Kidney epithelial cell (primary cell): ENCODE measurements around the gene DNER. TPM values are rescaled to one million over a fixed set of nuclear protein-coding genes. Genes with fewer than 3 reads are reported as not detected.

ENCODE experiments used
- DNase-seq: peaks from one replicate; pipeline ENCODE4 v3.0.0-alpha.2; 2010; ENCODE audit warnings: low read depth
- H3K27me3 ChIP-seq: 2 replicates; pipeline ENCODE4 v1.6.0; 2011; ENCODE audit warnings: low read length; ENCODE audit not compliant: control insufficient read depth, insufficient read depth
- H3K36me3 ChIP-seq: 2 replicates; pipeline ENCODE4 v1.5.1; 2011; ENCODE audit warnings: low read length; ENCODE audit not compliant: control insufficient read depth, insufficient read depth
- H3K4me3 ChIP-seq: 2 replicates; pipeline ENCODE4 v1.5.1; 2011; ENCODE audit warnings: low read depth, mild to moderate bottlenecking, control low read depth, low read length
- total RNA-seq: library from RNA; depleted of rRNA; stranded (reverse); fragments of >200 nt; gene quantifications from 2 replicates; pipeline ENCODE4 v1.2.3, GENCODE V29; 2015
- TF ChIP-seq, protein P1 (sequence below): IDR thresholded peaks from 2 replicates; pipeline ENCODE4 v1.5.1; 2011; ENCODE audit warnings: mild to moderate bottlenecking, moderate library complexity, low read length, control low read depth, inconsistent platforms; ENCODE audit not compliant: insufficient read depth, poor library complexity, severe bottlenecking

DNER gene
- total RNA-seq, 1 donor from 2014 or later, result 5.5 TPM

DNA sequence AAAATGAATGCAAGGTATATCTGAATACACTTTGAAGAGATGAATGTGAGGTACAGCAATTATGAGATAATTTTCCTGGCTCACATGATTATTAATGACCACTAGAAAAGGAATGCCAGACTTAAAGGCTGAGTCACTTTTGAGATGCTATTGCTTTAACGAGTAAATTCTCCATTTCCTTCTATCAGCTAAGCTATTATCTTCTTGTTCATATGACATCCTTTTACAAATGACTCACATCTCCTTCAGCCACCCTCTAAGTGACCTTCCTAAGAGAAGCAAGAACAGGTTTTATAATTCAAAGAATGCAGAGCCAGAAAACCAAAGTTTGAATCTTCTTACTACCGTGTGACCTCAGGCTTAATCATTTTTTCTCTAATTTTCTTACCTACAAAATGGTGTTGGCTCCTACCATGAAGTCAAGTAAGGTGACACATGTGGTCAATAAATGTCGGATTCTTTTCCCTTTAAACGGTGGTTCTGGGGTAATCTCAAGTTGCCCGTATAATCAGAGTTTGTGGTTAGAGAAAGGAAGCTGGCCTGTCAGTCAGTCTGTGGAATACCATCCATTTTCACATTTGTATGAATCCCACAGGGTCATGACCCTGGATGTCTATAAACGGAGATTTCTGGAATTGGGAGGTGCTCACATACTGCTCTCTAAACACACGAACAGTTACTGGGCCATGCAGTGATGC, 259.3 kb downstream of the DNER start:
- no peaks in the 10 kb centered on the region for H3K36me3 ChIP-seq
- no peaks in the 10 kb centered on the region for H3K27me3 ChIP-seq
- H3K4me3 ChIP-seq, result no peak overlapping the region
- DNase-seq, result no peak
- TF ChIP-seq, protein P1, sequence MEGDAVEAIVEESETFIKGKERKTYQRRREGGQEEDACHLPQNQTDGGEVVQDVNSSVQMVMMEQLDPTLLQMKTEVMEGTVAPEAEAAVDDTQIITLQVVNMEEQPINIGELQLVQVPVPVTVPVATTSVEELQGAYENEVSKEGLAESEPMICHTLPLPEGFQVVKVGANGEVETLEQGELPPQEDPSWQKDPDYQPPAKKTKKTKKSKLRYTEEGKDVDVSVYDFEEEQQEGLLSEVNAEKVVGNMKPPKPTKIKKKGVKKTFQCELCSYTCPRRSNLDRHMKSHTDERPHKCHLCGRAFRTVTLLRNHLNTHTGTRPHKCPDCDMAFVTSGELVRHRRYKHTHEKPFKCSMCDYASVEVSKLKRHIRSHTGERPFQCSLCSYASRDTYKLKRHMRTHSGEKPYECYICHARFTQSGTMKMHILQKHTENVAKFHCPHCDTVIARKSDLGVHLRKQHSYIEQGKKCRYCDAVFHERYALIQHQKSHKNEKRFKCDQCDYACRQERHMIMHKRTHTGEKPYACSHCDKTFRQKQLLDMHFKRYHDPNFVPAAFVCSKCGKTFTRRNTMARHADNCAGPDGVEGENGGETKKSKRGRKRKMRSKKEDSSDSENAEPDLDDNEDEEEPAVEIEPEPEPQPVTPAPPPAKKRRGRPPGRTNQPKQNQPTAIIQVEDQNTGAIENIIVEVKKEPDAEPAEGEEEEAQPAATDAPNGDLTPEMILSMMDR, result no peak

DNA sequence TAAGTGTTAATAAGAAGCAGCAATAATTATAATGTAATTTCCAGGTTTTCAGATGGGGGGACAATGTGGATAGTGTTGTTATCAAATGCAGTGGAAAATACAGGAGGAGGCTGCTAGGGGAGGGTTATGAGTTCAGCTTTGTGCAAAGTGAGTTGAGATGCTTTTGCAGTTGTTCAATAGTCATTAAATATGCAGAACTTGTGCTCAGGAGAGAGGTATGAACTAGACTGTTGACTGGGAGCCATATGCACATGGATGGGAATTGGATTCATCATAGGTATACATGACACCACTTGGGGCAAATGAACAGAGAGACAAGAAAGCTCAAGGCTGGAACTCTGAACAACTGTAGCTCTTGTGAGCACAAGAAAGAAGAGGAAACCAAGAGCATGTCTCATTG, 261.1 kb downstream of the DNER start:
- Histone ChIP-seq H3K36me3 (no peaks in the 10 kb centered on the region), H3K4me3 (no peak overlapping the region), H3K27me3 (no peaks in the 10 kb centered on the region)
- DNase-seq, result no peak
- TF ChIP-seq, protein P1, result no peak

DNA sequence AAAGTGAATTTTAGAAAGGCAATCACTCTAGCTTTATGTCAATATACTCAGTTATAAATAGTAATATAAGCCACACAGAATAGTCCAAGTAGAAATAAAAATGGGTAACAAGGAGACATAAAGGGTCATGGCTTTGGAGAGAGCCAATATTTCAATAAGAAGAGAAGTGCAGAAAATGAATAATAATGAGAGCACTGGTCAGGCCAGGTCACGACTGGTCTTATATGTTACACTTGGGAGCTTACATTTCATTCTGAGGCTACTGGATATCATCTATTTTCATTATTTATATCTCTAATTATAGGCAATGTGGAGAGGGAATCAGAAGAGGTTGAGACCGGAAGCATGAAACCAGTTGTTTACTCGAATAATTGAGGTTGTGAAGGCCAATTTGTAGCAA, 262.5 kb downstream of the DNER start:
- Histone ChIP-seq H3K36me3 (no peaks in the 10 kb centered on the region), H3K27me3 (no peaks in the 10 kb centered on the region), H3K4me3 (no peak overlapping the region)
- DNase-seq, result no peak
- TF ChIP-seq, protein P1, result no peak

DNA sequence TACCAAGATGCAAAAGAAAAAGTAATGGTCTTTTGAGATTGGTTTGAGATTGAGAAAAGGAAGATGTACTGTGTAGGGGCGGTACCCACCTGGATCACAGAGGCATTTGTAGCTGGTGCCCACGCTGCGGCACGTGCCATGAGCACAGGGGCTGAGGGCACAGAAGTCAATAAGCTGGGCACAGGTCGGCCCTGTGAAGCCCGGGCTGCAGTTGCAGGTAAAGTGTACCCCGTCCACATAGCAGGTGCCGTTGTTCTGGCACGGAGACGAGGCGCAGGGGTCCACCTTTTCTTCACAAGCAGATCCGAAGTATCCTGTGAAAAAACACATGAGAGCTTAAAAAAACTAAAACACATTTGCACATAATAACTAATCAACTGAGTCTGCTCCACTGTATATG, 267.1 kb downstream of the DNER start:
- Histone ChIP-seq H3K27me3 (no peaks in the 10 kb centered on the region), H3K36me3 (no peaks in the 10 kb centered on the region), H3K4me3 (no peak overlapping the region)
- TF ChIP-seq, protein P1, result no peak
- no peak for DNase-seq

DNA sequence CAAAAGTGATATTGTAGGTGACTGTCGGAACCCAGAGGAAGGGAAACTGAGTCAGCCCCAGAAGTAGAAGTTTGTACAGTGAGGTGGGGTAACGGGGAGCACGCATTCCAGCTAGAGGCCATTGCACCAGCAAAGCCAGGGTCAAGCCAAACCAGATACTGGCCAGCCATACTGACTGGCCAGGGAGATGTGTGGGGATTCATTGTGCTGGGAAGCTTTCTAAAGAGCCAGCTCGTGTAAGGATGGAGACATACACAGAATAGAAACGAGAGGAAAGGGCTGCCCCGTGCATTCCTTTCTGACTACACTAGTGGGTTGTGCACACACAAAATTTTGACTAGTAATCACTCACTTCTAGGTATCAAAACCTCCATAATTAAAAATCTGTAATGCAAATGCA, 268.0 kb downstream of the DNER start:
- Histone ChIP-seq H3K36me3 (no peaks in the 10 kb centered on the region), H3K27me3 (no peaks in the 10 kb centered on the region), H3K4me3 (no peak overlapping the region)
- TF ChIP-seq, protein P1, result no peak
- no peak for DNase-seq
